Mucosa of stomach (tissue), 1 donor: ENCODE measurements around the gene ABCA4.
"Not testable (repeated sequence)": the region's sequence is repeated elsewhere in the genome, so short reads cannot be mapped to it uniquely, and the experiment has no call there.

Experiments used
- H3K27me3 ChIP-seq: one replicate; pipeline ENCODE4 v1.7.0; 2013; ENCODE audit warnings: mild to moderate bottlenecking, low read length; ENCODE audit not compliant: control insufficient read depth, insufficient read depth
- H3K36me3 ChIP-seq: one replicate; pipeline ENCODE4 v1.7.0; 2013; ENCODE audit warnings: low read length; ENCODE audit not compliant: control insufficient read depth, insufficient read depth
- H3K4me1 ChIP-seq: one replicate; pipeline ENCODE4 v1.7.0; 2013; ENCODE audit warnings: mild to moderate bottlenecking, low read length; ENCODE audit not compliant: control insufficient read depth, insufficient read depth
- H3K4me3 ChIP-seq: one replicate; pipeline ENCODE4 v1.7.0; 2013; ENCODE audit warnings: low read length
- H3K9ac ChIP-seq: one replicate; pipeline ENCODE4 v1.7.0; 2013; ENCODE audit warnings: mild to moderate bottlenecking, low read length, moderate library complexity
- H3K9me3 ChIP-seq: one replicate; pipeline ENCODE4 v1.7.0; 2013; ENCODE audit warnings: mild to moderate bottlenecking, low read length, moderate library complexity; ENCODE audit not compliant: control insufficient read depth
- donor health status: Pancreatic carcinoma.

Gene ABCA4

GRCh38 chr1:93964096-93964776 is 156.7 kb downstream of the ABCA4 start:
- no peaks in the 10 kb centered on the region for H3K27me3 ChIP-seq
- no peaks in the 10 kb centered on the region for H3K9me3 ChIP-seq
- H3K4me3 ChIP-seq: no peak overlapping the region
- no peaks in the 10 kb centered on the region for H3K36me3 ChIP-seq
- H3K4me1 ChIP-seq: peaks cover 10% of the 10 kb centered on the region
- H3K9ac ChIP-seq: no peak overlapping the region

DNA sequence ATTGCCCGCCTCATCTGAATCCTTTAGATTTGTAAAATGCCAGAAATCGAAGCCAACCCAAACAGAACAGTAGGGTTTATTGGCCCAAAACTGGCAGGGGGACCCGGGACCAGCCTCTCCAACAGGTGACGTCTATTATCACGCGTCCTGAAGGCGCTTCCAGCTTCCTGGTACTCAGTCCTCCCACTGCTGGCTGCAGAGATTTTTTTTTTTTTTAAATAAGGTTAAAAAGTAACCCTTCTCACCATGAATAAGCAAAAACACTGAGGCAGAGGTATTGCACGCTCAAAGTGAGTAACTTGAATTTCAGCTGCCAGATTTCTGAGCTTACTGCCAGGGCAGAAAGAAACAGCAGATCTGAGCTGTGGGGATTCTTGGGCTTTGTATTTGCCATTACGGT is 157.4 kb downstream of the ABCA4 start:
- Histone ChIP-seq H3K4me1 (peaks cover 10% of the 10 kb centered on the region), H3K27me3 (no peaks in the 10 kb centered on the region), H3K9me3 (no peaks in the 10 kb centered on the region), H3K4me3 (no peak overlapping the region), H3K9ac (no peak overlapping the region), H3K36me3 (no peaks in the 10 kb centered on the region)

- Histone ChIP-seq H3K36me3 (no peaks in the 10 kb centered on the region), H3K9me3 (no peaks in the 10 kb centered on the region), H3K27me3 (no peaks in the 10 kb centered on the region), H3K4me1 (peaks cover 10% of the 10 kb centered on the region), H3K9ac (no peak overlapping the region), H3K4me3 (no peak overlapping the region)
These were observed 159.0 kb downstream of the ABCA4 start for GRCh38 chr1:93961906-93962305.

DNA sequence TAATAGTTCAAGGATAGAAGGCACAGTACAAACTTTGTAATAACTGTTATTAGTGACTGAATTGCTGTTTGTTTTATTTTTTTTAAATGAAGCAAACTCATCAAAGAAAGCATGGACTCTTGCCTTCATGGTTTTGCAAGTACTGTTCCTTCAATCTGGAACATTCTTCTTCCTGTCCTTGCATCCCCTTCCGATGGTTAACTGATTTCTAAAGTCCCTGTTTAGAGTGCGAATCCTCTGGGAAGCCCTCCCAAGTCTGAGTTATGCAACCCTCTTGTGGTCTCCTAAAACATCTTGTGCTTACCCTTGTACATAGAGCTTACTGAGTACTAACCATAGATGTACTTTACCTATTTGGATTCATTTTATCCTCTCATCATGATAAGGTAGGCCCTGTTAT is 159.5 kb downstream of the ABCA4 start:
- peaks cover 10% of the 10 kb centered on the region for H3K4me1 ChIP-seq

GRCh38 chr1:93960641-93961147 is 160.3 kb downstream of the ABCA4 start:
- no peak overlapping the region for H3K4me3 ChIP-seq
- no peak overlapping the region for H3K9ac ChIP-seq
- H3K9me3 ChIP-seq: no peaks in the 10 kb centered on the region
- peaks cover 10% of the 10 kb centered on the region for H3K4me1 ChIP-seq
- H3K27me3 ChIP-seq: no peaks in the 10 kb centered on the region
- no peaks in the 10 kb centered on the region for H3K36me3 ChIP-seq

More for the DNA sequence above, 159.5 kb downstream of the ABCA4 start:
- H3K4me3 ChIP-seq: no peak overlapping the region
- no peaks in the 10 kb centered on the region for H3K36me3 ChIP-seq
- H3K27me3 ChIP-seq: no peaks in the 10 kb centered on the region
- no peak overlapping the region for H3K9ac ChIP-seq
- H3K9me3 ChIP-seq: no peaks in the 10 kb centered on the region

- no peak overlapping the region for H3K9ac ChIP-seq
- H3K9me3 ChIP-seq: no peaks in the 10 kb centered on the region
- no peak overlapping the region for H3K4me3 ChIP-seq
- no peaks in the 10 kb centered on the region for H3K36me3 ChIP-seq
- no peaks in the 10 kb centered on the region for H3K4me1 ChIP-seq
- H3K27me3 ChIP-seq: no peaks in the 10 kb centered on the region
These were observed 161.5 kb downstream of the ABCA4 start for GRCh38 chr1:93959413-93959812.

DNA sequence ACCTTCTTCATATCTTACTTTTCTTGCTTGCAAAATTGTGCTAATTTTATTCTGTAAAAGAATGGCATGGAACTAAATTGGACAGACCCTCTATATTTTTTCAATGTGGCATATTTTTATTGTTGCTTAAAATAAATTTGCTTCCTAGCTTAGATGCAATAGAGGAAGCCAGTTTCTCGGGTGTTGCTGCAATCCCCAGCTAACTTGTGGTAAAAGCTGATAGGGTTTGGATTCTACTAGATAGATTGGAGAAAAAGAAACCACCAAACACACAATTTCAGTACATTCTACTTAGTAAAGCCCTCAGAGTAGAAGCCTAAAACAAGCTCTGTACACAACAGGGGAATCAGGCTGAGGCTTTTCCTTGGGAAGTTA is 162.2 kb downstream of the ABCA4 start:
- no peaks in the 10 kb centered on the region for H3K27me3 ChIP-seq
- H3K9me3 ChIP-seq: no peaks in the 10 kb centered on the region
- H3K4me3 ChIP-seq: no peak overlapping the region
- H3K36me3 ChIP-seq: no peaks in the 10 kb centered on the region
- no peaks in the 10 kb centered on the region for H3K4me1 ChIP-seq
- no peak overlapping the region for H3K9ac ChIP-seq

GRCh38 chr1:93958032-93958725 is 162.8 kb downstream of the ABCA4 start:
- Histone ChIP-seq H3K9ac (no peak overlapping the region), H3K4me1 (no peaks in the 10 kb centered on the region), H3K4me3 (no peak overlapping the region), H3K36me3 (no peaks in the 10 kb centered on the region), H3K27me3 (no peaks in the 10 kb centered on the region), H3K9me3 (no peaks in the 10 kb centered on the region)

DNA sequence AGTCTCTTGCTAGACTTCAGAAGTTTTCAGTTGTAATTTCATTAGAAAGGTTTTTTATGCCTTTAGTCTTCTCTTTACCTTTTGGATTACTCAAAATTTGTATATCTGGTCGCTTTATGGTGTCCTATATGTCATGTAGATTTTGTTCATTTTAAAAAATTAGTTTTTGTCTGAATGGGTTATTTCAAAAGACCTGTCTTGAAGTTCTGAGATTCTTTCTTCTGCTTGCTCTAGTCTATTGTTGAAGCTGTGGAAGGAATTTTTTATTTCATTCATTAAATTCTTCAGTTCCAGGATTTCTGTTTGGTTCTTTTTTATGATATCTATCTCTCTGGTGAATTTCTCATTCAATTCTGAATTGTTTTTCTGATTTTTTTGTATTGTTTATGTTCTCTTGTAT is 165.2 kb downstream of the ABCA4 start:
- Histone ChIP-seq H3K27me3 (no peaks in the 10 kb centered on the region), H3K9ac (no peak overlapping the region), H3K36me3 (no peaks in the 10 kb centered on the region), H3K4me3 (no peak overlapping the region), H3K4me1 (no peaks in the 10 kb centered on the region), H3K9me3 (no peaks in the 10 kb centered on the region)

GRCh38 chr1:93947002-93947686 is 173.8 kb downstream of the ABCA4 start:
- not testable (repeated sequence) for H3K27me3 ChIP-seq, H3K4me3 ChIP-seq, H3K9me3 ChIP-seq, H3K4me1 ChIP-seq, H3K9ac ChIP-seq, H3K36me3 ChIP-seq
